Kidney epithelial cell (primary cell): ENCODE data around the gene ACKR2. TPM values are rescaled to one million over a fixed set of nuclear protein-coding genes. Genes with fewer than 3 reads are reported as not detected.

Source experiments
- DNase-seq: peaks from one replicate; pipeline ENCODE4 v3.0.0-alpha.2; 2010; ENCODE audit warnings: low read depth
- H3K27me3 ChIP-seq: 2 replicates; pipeline ENCODE4 v1.6.0; 2011; ENCODE audit warnings: low read length; ENCODE audit not compliant: control insufficient read depth, insufficient read depth
- H3K36me3 ChIP-seq: 2 replicates; pipeline ENCODE4 v1.5.1; 2011; ENCODE audit warnings: low read length; ENCODE audit not compliant: control insufficient read depth, insufficient read depth
- H3K4me3 ChIP-seq: 2 replicates; pipeline ENCODE4 v1.5.1; 2011; ENCODE audit warnings: low read depth, mild to moderate bottlenecking, control low read depth, low read length
- CTCF ChIP-seq: IDR thresholded peaks from 2 replicates; pipeline ENCODE4 v1.5.1; 2011; ENCODE audit warnings: mild to moderate bottlenecking, moderate library complexity, low read length, control low read depth, inconsistent platforms; ENCODE audit not compliant: insufficient read depth, poor library complexity, severe bottlenecking
- total RNA-seq: library from RNA; depleted of rRNA; stranded (reverse); fragments of >200 nt; gene quantifications from 2 replicates; pipeline ENCODE4 v1.2.3, GENCODE V29; 2015

The ACKR2 gene
- total RNA-seq, 1 donor from 2014 or later: 6.2 TPM

- DNase-seq: no peak
- H3K27me3 ChIP-seq: peaks cover 8% of the 10 kb centered on the region
- no peak overlapping the region for H3K4me3 ChIP-seq
- TF ChIP-seq CTCF: no peak
- no peaks in the 10 kb centered on the region for H3K36me3 ChIP-seq
These were observed 63.5 kb downstream of the ACKR2 start for GRCh38 chr3:42872718-42873117.

GRCh38 chr3:42873221-42873982 is 64.2 kb downstream of the ACKR2 start:
- Histone ChIP-seq H3K27me3 (peaks cover 8% of the 10 kb centered on the region), H3K4me3 (no peak overlapping the region), H3K36me3 (no peaks in the 10 kb centered on the region)
- TF ChIP-seq CTCF: no peak
- no peak for DNase-seq

GRCh38 chr3:42874749-42875148 is 65.5 kb downstream of the ACKR2 start:
- Histone ChIP-seq H3K4me3 (no peak overlapping the region), H3K27me3 (peaks cover 8% of the 10 kb centered on the region), H3K36me3 (no peaks in the 10 kb centered on the region)
- TF ChIP-seq CTCF: no peak
- no peak for DNase-seq

GRCh38 chr3:42875325-42876151 is 66.3 kb downstream of the ACKR2 start, which contains the start of gene CYP8B1:
TSS of gene CYP8B1 (minus strand) at chr3:42875879. CDS start at chr3:42875816, 63 bp downstream.
- no peak for TF ChIP-seq CTCF
- H3K36me3 ChIP-seq: no peaks in the 10 kb centered on the region
- DNase-seq: no peak
- H3K27me3 ChIP-seq: peaks cover 5% of the 10 kb centered on the region
- no peak within 1 kb of the TSS for H3K4me3 ChIP-seq

- Histone ChIP-seq H3K36me3 (no peaks in the 10 kb centered on the region), H3K27me3 (peaks cover 5% of the 10 kb centered on the region), H3K4me3 (no peak overlapping the region)
- TF ChIP-seq CTCF: no peak
- no peak for DNase-seq
These were observed 67.2 kb downstream of the ACKR2 start for GRCh38 chr3:42876401-42876800.
